Tibial nerve (tissue), 4 donors: Measurements from ENCODE around the gene EHHADH. TPM values are rescaled to one million over a fixed set of nuclear protein-coding genes. Genes with fewer than 3 reads are reported as not detected.
A peak's percentile ranks its signal among the peaks of the same experiment; 100 is the strongest.
"Not testable (repeated sequence)": the region's sequence is repeated elsewhere in the genome, so short reads cannot be mapped to it uniquely, and the experiment has no call there.

ENCODE experiments used
- DNase-seq, 2 donors: peaks; one replicate each; pipeline ENCODE4 v3.0.0-alpha.2; 2019; ENCODE audit warnings: low spot score in 2 of 2
- H3K27ac ChIP-seq, 4 donors: fragments of 200-600 bp; sonication (generic) in 3 of 4; one replicate each; pipeline ENCODE4 v1.5.1; 2017 to 2019; ENCODE audit warnings: mild to moderate bottlenecking in 1 of 4
- H3K27me3 ChIP-seq, 2 donors: fragments of 200-600 bp; sonication (generic) in 1 of 2; one replicate each; pipeline versions ENCODE4 v1.5.1 to v1.6.0; 2017 to 2019
- H3K36me3 ChIP-seq, 3 donors: fragments of 200-600 bp; sonication (generic); one replicate each; pipeline ENCODE4 v1.5.1; 2018 to 2019
- H3K4me1 ChIP-seq, 4 donors: fragments of 200-600 bp; sonication (generic) in 3 of 4; one replicate each; pipeline ENCODE4 v1.5.1; 2017 to 2019
- H3K4me3 ChIP-seq, 4 donors: fragments of 200-600 bp; sonication (generic) in 3 of 4; one replicate each; pipeline ENCODE4 v1.5.1; 2017 to 2019; ENCODE audit warnings: mild to moderate bottlenecking in 1 of 4, moderate library complexity in 1 of 4
- H3K9me3 ChIP-seq, 4 donors: fragments of 200-600 bp; sonication (generic) in 3 of 4; one replicate each; pipeline ENCODE4 v1.5.1; 2017 to 2019
- CTCF ChIP-seq, 5 experiments: fragments of 200-600 bp in 3 of 5; fragments of 450-650 bp in 2 of 5; sonication (generic) in 3 of 5; IDR thresholded peaks; one replicate each; pipeline ENCODE4 v1.5.1; 2016 to 2019; ENCODE audit warnings: antibody characterized with exemption in 5 of 5, mild to moderate bottlenecking in 3 of 5, moderate library complexity in 2 of 5
- EP300 ChIP-seq, 2 donors: sonication (generic); formaldehyde crosslinking; IDR thresholded peaks; one replicate each; pipeline ENCODE4 v1.6.1; 2017; ENCODE audit warnings: antibody characterized with exemption in 2 of 2, mild to moderate bottlenecking in 1 of 2
- POLR2A ChIP-seq, 2 donors: fragments of 450-650 bp; IDR thresholded peaks; one replicate each; pipeline ENCODE4 v1.6.1; 2017; ENCODE audit warnings: antibody characterized with exemption in 2 of 2, mild to moderate bottlenecking in 2 of 2, moderate library complexity in 2 of 2
- WGBS, 2 donors: methylation state at CpG; one replicate each; pipeline ENCODE4 v1.1.5; 2018; 5-methylcytosine and 5-hydroxymethylcytosine counted together
- total RNA-seq, 4 donors: library from RNA; depleted of rRNA; stranded (reverse); fragments of >200 nt; gene quantifications; one replicate each; pipeline ENCODE4 v1.1.0, GENCODE V29; 2016

The EHHADH gene
- total RNA-seq, result 1 to 10 TPM; 3.1 to 5.2 (median 4.1) TPM

- Histone ChIP-seq H3K4me1 (no peaks in the 10 kb centered on the region), H3K27ac (peak within 1 kb of the TSS in 3 of 4 donors; percentile 56 to 77 (median 61)), H3K36me3 (no peaks in the 10 kb centered on the region), H3K27me3 (no peaks in the 10 kb centered on the region), H3K9me3 (peaks cover 0 to 13% (median 3%) of the 10 kb centered on the region in 4 donors), H3K4me3 (peak within 1 kb of the TSS; percentile 36 to 75 (median 57))
- 7 to 8% methylated on average over 51 to 53 of the region's 53 CpGs for WGBS, 2 donors
- DNase-seq, result peak; percentile 32 to 39
- TF ChIP-seq POLR2A (IDR thresholded peaks at IDR 0.05) (no peak), EP300 (IDR thresholded peaks at IDR 0.05) (peak in 1 of 2 donors; percentile 41), CTCF (IDR thresholded peaks at IDR 0.05) (peak in 1 of 5 experiments; percentile 17)
Observed at GRCh38 chr3:185253645-185254410, at the start of gene EHHADH. Gene EHHADH, minus strand, starts transcription at chr3:185254049. Its CDS starts 27 bp downstream, at chr3:185254022.

GRCh38 chr3:185299918-185300426, 46.1 kb upstream of the EHHADH start:
- H3K4me3 ChIP-seq, H3K27ac ChIP-seq, H3K9me3 ChIP-seq, H3K4me1 ChIP-seq, H3K27me3 ChIP-seq, DNase-seq: not testable (repeated sequence)
- H3K36me3 ChIP-seq, result peaks cover 0 to 33% (median 0%) of the 10 kb centered on the region in 3 donors
- WGBS, 2 donors, result 80 to 93% methylated on average over 10 of the region's 10 CpGs

- WGBS, 2 donors, result 86 to 87% methylated on average over 3 of the region's 3 CpGs
- Histone ChIP-seq H3K9me3 (no peaks in the 10 kb centered on the region), H3K4me1 (no peaks in the 10 kb centered on the region), H3K4me3 (no peak overlapping the region), H3K27me3 (no peaks in the 10 kb centered on the region), H3K27ac (no peak overlapping the region), H3K36me3 (peaks cover 0 to 32% (median 0%) of the 10 kb centered on the region in 3 donors)
- TF ChIP-seq EP300 (IDR thresholded peaks at IDR 0.05) (no peak), CTCF (IDR thresholded peaks at IDR 0.05) (no peak), POLR2A (IDR thresholded peaks at IDR 0.05) (no peak)
- DNase-seq, result no peak
Observed at GRCh38 chr3:185297867-185298266, 44.0 kb upstream of the EHHADH start.

- H3K4me1 ChIP-seq, result no peaks in the 10 kb centered on the region
- DNase-seq, result no peak
- H3K27ac ChIP-seq, result no peak overlapping the region
- H3K9me3 ChIP-seq, result no peaks in the 10 kb centered on the region
- H3K27me3 ChIP-seq, result no peaks in the 10 kb centered on the region
- H3K4me3 ChIP-seq, result no peak overlapping the region
- WGBS, 2 donors, result 93 to 94% methylated on average over 7 of the region's 7 CpGs
- TF ChIP-seq POLR2A (IDR thresholded peaks at IDR 0.05) (no peak), CTCF (IDR thresholded peaks at IDR 0.05) (no peak), EP300 (IDR thresholded peaks at IDR 0.05) (no peak)
- H3K36me3 ChIP-seq, result peaks cover 0 to 24% (median 0%) of the 10 kb centered on the region in 3 donors
Observed at GRCh38 chr3:185292238-185292637, 38.4 kb upstream of the EHHADH start.

- WGBS, 2 donors, result 84 to 97% methylated on average over 3 of the region's 3 CpGs
- no peaks in the 10 kb centered on the region for H3K9me3 ChIP-seq
- H3K4me3 ChIP-seq, result no peak overlapping the region
- no peak overlapping the region for H3K27ac ChIP-seq
- no peaks in the 10 kb centered on the region for H3K4me1 ChIP-seq
- no peak for DNase-seq
- TF ChIP-seq CTCF (IDR thresholded peaks at IDR 0.05), result no peak
- no peak for TF ChIP-seq EP300 (IDR thresholded peaks at IDR 0.05)
- TF ChIP-seq POLR2A (IDR thresholded peaks at IDR 0.05), result no peak
- H3K27me3 ChIP-seq, result no peaks in the 10 kb centered on the region
- peaks cover 0 to 20% (median 0%) of the 10 kb centered on the region in 3 donors for H3K36me3 ChIP-seq
Observed at GRCh38 chr3:185290266-185290665, 36.4 kb upstream of the EHHADH start.
